ENCODE results near the gene ASPSCR1.

- TF ChIP-seq, protein P1, sequence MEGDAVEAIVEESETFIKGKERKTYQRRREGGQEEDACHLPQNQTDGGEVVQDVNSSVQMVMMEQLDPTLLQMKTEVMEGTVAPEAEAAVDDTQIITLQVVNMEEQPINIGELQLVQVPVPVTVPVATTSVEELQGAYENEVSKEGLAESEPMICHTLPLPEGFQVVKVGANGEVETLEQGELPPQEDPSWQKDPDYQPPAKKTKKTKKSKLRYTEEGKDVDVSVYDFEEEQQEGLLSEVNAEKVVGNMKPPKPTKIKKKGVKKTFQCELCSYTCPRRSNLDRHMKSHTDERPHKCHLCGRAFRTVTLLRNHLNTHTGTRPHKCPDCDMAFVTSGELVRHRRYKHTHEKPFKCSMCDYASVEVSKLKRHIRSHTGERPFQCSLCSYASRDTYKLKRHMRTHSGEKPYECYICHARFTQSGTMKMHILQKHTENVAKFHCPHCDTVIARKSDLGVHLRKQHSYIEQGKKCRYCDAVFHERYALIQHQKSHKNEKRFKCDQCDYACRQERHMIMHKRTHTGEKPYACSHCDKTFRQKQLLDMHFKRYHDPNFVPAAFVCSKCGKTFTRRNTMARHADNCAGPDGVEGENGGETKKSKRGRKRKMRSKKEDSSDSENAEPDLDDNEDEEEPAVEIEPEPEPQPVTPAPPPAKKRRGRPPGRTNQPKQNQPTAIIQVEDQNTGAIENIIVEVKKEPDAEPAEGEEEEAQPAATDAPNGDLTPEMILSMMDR (conservative IDR thresholded peaks at IDR 0.05 in 1 of 2, IDR thresholded peaks at IDR 0.05 in 1 of 2; ENCODE audit: low read depth in 1 of 2, low read length in 2 of 2) = no peak
- TF ChIP-seq EZH2 (IDR thresholded peaks at IDR 0.05; ENCODE audit: low read length, missing control alignments) = no peak
Measured at GRCh38 chr17:81973432-81973831, 4.0 kb upstream of the ASPSCR1 start.
